Measurements from ENCODE around the gene SLC6A12.

GRCh38 chr12:252636-253035, 38.7 kb upstream of the SLC6A12 start:
- TF ChIP-seq USF2 (CRISPR knock-in tag; IDR thresholded peaks at IDR 0.05): no peak
- no peak for TF ChIP-seq GRHL2 (CRISPR knock-in tag; IDR thresholded peaks at IDR 0.05; ENCODE audit: insufficient replicate concordance, severe bottlenecking)
- no peak for TF ChIP-seq TCF7 (CRISPR knock-in tag; IDR thresholded peaks at IDR 0.05; ENCODE audit: low read depth)
- TF ChIP-seq, protein P1, sequence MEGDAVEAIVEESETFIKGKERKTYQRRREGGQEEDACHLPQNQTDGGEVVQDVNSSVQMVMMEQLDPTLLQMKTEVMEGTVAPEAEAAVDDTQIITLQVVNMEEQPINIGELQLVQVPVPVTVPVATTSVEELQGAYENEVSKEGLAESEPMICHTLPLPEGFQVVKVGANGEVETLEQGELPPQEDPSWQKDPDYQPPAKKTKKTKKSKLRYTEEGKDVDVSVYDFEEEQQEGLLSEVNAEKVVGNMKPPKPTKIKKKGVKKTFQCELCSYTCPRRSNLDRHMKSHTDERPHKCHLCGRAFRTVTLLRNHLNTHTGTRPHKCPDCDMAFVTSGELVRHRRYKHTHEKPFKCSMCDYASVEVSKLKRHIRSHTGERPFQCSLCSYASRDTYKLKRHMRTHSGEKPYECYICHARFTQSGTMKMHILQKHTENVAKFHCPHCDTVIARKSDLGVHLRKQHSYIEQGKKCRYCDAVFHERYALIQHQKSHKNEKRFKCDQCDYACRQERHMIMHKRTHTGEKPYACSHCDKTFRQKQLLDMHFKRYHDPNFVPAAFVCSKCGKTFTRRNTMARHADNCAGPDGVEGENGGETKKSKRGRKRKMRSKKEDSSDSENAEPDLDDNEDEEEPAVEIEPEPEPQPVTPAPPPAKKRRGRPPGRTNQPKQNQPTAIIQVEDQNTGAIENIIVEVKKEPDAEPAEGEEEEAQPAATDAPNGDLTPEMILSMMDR (IDR thresholded peaks at IDR 0.05): no peak
- TF ChIP-seq JUN (CRISPR knock-in tag; IDR thresholded peaks at IDR 0.05): no peak
- no peak for TF ChIP-seq ZNF263 (CRISPR knock-in tag; IDR thresholded peaks at IDR 0.05; ENCODE audit: low read depth)
- TF ChIP-seq, protein P2, sequence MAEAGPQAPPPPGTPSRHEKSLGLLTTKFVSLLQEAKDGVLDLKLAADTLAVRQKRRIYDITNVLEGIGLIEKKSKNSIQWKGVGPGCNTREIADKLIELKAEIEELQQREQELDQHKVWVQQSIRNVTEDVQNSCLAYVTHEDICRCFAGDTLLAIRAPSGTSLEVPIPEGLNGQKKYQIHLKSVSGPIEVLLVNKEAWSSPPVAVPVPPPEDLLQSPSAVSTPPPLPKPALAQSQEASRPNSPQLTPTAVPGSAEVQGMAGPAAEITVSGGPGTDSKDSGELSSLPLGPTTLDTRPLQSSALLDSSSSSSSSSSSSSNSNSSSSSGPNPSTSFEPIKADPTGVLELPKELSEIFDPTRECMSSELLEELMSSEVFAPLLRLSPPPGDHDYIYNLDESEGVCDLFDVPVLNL (CRISPR knock-in tag; IDR thresholded peaks at IDR 0.05; ENCODE audit: borderline replicate concordance, low read depth): no peak
- TF ChIP-seq FOXP4 (CRISPR knock-in tag; IDR thresholded peaks at IDR 0.05): no peak
- TF ChIP-seq, protein P3, sequence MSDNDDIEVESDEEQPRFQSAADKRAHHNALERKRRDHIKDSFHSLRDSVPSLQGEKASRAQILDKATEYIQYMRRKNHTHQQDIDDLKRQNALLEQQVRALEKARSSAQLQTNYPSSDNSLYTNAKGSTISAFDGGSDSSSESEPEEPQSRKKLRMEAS (CRISPR knock-in tag; IDR thresholded peaks at IDR 0.05): no peak
- TF ChIP-seq, protein P4, sequence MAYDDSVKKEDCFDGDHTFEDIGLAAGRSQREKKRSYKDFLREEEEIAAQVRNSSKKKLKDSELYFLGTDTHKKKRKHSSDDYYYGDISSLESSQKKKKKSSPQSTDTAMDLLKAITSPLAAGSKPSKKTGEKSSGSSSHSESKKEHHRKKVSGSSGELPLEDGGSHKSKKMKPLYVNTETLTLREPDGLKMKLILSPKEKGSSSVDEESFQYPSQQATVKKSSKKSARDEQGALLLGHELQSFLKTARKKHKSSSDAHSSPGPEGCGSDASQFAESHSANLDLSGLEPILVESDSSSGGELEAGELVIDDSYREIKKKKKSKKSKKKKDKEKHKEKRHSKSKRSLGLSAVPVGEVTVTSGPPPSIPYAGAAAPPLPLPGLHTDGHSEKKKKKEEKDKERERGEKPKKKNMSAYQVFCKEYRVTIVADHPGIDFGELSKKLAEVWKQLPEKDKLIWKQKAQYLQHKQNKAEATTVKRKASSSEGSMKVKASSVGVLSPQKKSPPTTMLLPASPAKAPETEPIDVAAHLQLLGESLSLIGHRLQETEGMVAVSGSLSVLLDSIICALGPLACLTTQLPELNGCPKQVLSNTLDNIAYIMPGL (CRISPR knock-in tag; IDR thresholded peaks at IDR 0.05): no peak
- no peak for TF ChIP-seq TP53 (CRISPR knock-in tag; IDR thresholded peaks at IDR 0.05)
- no peak for TF ChIP-seq PRRX2 (CRISPR knock-in tag; IDR thresholded peaks at IDR 0.05)
- TF ChIP-seq ATF1 (CRISPR knock-in tag; IDR thresholded peaks at IDR 0.05): no peak
- no peak for TF ChIP-seq CBFB (CRISPR knock-in tag; IDR thresholded peaks at IDR 0.05; ENCODE audit: low read depth)
